HG03378 (cell line): ENCODE data around the gene FAAP20.
"Not testable (repeated sequence)": the region's sequence is repeated elsewhere in the genome, so short reads cannot be mapped to it uniquely, and the experiment has no call there.

ENCODE experiments used
- ATAC-seq: cut with Tn5 transposase; IDR thresholded peaks from one replicate; pipeline ENCODE4 v1.9.1; 2021; ENCODE audit warnings: mild to moderate bottlenecking, moderate library complexity; ENCODE audit not compliant: unreplicated experiment

The FAAP20 gene

DNA sequence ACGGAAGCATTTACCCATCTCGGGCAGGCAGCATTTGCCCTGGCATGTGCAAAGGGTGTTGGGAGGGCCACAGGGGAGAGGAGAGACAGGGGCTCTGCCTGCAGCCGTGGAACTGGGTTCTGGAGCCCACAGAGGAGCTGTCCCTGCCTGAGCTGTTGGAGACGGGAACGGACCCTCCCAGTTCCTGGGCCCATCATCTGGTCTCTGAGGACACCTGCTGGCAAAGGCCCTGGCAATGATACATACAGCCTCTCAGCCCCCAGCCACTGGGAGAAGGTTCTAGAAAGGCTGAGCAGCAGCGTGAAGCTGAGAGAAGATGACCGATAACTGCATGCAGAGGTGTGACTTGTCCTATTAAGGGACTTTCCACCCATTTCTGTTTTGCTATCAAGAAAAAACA lies 31.4 kb downstream of the FAAP20 start:
- ATAC-seq: no peak

DNA sequence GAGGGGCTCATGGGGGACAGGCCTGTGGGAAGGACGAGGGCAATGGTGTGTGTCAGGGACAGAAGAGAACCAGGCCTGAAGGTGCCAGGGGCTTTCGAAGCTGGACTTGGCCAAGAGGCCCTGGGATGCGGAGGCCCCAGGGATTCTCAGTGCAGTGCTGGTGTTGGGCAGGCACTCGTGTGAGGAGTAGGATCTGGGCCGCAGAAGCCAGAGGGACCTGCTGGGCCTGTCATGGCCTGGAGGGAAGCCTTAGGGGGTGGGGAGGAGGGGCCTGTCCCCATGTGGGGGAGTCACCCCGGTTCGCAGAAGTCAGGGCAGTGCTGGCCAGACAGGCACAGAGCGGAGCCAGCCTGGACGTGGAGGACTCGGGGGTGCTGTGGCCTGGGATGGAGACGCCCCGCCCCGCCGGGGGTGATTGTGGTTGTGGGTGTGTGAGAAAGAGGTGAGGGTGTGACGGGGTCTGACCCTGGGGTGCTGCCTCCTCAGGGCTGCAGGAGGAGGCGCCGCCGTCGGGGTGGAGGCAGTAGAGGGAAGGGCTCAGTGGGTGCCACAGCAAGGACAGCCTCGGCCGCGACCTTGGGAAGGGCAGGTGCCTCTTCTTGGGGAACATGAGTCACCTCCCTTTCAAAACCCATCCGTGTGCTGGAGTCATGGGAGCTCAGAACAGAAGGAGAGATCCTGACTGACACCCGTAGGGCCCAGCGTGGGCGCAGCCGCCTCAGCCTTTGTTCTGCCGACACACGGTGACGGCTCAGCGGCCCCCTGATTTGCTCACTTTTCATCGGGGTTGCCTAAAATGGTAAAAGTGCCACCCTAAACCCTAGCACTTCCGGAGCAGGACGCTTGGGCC lies 33.9 kb downstream of the FAAP20 start:
- ATAC-seq: no peak

DNA sequence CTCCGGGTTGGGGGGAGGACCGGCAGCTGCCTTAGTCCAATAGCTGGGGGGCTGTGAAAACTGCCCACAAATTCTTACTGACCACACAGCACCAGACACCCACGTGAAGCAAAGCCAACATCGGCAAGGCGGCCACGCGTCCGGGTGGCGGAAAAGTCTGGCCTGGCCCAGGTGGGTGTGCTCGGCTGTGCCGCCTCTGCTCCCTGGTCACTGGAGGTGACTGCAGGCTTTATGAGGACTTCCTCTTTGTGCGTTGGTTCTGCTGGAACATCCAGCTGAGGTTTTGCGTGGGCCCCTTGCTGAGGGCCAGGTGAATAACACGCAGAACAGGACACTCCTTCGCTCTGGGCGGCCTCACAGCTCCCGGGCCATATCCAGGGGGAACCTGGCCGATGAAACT lies 35.4 kb downstream of the FAAP20 start:
- no peak for ATAC-seq

DNA sequence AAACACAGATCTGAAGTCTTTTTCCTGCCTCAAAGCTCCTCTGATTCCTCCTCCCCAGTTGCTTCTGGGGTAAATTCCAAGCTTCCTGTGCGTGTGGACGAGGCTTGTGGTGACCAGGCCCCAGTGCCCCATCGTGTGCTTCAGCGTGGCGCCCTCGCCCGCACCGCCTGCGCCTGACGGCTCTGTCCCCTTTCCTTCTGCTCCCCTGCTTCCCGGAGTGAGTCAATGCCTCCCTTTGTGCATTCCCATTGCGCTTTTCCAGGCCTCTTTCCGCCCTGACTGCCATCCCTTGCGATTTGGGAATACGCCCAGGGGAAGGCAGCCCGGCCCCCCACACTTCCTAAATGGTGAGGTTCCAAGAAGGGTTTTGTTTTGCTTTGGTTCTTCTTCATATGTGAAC lies 36.3 kb downstream of the FAAP20 start:
- ATAC-seq: no peak

DNA sequence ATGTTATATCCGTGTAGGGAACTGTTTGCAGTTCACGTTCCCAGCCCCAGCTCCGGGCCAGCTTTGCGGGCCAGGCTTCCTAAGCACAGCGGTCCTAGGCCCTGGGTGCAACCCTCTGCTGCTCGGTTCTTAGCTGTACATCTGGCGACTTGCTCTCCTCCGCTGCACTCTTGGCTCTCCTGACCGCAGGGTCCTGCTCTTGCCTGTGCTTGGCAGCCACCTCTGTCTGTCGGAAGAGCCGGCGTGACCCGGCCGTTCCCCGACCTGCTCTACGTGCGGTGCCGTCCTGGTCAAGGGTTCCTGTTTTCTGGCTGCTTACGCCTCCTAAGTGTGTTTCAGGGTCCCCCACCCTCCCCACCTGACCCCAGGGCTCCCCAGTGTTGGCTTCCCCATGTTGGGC lies 36.7 kb downstream of the FAAP20 start:
- ATAC-seq: no peak

DNA sequence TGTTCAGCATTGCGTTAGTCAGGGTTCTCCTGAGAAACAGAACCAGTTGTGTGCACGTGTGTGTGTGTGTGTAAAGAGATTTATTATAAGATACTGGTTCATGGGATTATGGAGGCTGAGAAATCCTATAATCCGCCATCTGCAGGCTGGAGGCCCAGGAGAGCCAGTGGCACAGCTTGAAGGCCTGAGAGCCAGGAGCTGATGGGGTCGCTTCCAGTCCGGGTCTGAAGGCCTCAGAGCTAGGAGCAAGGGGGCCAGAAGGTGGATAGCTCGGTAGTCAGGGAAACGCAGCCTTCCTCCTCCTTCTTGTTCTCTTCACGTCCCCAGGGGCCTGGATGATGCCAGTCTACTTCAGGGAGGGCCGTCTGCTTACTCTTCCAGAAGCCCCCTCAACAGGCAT lies 37.7 kb downstream of the FAAP20 start:
- no peak for ATAC-seq

DNA sequence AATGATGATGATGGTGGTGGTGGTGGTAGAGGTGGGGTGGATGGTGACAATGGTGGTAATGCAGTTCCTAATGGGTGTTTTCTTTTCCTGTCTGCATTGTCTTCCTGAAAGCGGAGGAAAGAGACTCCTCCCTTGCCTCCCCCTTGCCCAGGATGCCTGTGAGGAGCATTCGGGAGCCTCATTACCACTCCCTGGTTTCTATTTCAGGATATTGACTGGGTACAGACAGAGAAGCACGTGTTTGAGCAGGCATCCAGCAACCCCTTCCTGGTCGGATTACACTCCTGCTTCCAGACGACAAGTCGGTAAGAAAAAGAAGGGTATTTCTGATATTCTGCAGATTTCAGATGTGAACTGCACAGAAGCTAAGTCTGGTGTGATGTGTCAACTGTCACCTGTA lies 38.8 kb downstream of the FAAP20 start:
- no peak for ATAC-seq

DNA sequence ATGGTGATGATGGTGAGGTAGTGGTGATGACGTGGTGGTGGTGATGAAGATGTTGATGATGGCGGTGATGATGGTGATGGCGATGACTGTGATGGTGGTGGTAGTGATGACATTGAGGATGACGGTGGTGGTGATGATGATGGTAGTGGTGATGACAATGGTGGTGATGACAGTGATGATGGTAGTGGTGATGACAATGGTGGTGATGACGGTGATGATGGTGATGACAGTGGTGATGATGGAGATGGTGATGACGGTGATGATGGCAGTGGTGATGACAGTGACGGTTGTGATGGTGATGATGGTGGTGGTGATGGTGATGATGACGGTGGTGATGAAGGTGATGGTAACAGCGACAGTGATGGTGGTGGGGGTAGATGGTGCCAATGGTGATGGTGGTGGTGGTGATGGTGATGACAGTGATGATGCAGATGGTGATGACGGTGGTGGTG lies 39.4 kb downstream of the FAAP20 start:
- no peak for ATAC-seq

DNA sequence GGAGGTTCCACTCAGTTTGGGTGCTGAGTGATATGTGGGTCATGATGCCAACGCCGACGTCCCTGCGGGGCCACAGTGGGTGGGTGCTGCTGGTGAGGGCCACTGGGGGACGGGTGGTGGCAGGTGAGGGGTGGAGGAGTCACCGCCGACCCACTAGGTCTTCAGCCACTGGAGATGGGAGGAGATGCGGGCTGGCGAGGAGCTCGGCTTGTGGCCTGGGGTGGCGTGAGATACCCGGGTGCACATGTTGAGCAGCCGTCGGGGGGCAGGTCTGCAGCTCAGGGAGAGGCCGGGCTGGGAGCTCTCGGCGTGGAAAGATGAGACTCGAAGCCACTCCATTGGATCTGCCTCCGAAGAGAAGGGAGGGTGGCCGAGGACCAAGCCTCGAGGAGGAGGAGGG lies 40.5 kb downstream of the FAAP20 start:
- no peak for ATAC-seq

DNA sequence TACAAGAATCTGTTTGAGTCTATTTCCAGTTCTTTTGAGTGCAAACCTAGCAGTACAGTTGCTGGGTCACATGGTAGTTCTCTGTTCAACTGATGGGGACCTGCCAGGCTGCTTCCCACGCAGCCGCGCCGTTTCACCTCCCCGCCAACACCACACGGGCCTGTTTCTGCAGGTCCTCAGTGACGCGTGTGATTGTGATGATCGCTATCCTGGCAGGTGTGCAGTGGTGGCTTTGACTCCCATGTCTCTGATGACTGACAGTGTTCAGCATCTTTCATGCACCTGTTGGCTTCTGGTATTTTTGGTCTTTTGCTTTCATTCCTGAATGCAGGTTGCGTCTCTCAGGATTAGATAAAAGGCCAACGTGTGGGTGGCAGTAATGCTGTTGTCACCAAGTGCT lies 41.6 kb downstream of the FAAP20 start:
- ATAC-seq: no peak

DNA sequence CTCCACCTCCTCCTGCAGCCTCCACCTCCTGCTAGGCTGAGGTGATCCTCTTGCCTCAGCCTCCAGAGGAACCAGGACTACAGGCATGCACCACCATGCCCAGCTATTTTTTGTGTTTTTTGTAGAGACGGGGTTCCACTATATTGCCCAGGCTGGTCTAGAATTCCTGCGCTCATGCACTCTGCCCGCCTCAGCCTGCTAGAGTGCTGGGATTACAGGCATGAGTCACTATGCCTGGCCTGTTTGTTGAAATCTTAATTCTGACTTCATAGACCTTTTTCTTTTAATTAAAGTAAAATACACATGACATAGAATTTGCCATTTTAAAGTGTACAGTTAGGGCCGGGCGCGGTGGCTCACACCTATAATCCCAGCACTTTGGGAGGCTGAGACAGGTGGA lies 42.7 kb downstream of the FAAP20 start:
- no peak for ATAC-seq

DNA sequence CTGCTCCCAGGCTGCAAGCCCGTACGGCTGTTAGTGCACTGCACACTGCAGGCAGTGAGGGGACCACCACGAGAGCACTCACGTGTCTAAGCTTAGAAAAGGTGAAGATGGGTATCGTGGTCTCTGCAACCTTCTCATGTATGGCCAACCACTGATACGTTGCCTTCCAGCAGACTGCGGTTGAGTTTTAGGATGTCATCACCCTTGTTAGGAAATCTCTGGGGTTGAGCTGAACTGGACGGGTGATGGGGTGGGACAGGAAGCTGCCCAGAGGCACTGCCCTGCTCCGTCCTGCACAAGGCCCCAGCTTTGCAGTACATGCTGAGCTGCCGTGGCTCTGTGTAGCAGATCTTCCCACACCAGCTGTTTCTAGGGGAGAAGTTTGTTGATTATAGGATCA lies 43.3 kb downstream of the FAAP20 start:
- no peak for ATAC-seq

DNA sequence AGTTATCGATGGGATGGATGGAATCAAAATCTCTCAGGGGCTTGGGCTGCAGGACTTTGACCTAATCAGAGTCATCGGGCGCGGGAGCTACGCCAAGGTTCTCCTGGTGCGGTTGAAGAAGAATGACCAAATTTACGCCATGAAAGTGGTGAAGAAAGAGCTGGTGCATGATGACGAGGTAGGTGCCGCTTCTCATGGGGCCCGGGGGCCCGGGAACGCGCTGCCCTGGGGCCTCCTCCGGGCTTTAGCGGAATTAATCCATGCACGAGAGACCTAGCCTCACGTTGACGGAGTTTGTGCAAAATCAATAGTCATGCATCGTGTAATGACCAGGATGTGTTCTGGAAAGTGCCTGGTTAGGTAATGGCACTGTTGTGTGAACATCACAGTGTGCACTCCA lies 43.8 kb downstream of the FAAP20 start:
- ATAC-seq: no peak

DNA sequence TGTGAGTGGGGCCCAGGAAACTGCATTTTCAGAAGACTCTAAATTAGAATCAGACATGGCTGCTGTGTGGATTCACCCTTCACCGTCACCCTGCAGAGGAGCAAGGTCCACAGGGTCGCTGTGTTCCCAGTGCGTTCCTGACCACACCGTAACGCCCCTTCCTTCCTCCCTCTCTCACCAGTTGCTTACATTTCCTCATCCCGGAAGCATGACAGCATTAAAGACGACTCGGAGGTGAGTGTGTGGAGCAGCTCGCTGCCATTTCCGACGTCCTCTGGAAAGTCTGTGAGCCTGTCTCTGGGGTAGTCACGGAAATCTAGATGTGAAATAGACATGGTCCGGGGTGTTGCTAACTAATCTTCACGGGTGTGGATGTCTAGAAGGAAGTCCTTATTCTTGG lies 45.9 kb downstream of the FAAP20 start:
- ATAC-seq: no peak

DNA sequence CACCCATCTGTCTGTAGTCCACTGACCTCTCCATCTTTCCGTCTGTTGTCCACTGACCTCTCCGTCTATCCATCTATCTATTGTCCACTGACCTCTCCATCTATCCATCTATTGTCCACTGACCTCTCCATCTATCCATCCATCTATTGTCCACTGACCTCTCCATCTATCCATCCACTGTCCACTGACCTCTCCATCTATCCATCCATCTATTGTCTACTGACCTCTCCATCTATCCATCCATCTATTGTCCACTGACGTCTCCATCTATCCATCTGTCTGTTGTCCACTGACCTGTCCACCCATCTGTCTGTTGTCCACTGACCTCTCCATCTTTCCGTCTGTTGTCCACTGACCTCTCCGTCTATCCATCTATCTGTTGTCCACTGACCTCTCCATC lies 46.7 kb downstream of the FAAP20 start:
- ATAC-seq: not testable (repeated sequence)

DNA sequence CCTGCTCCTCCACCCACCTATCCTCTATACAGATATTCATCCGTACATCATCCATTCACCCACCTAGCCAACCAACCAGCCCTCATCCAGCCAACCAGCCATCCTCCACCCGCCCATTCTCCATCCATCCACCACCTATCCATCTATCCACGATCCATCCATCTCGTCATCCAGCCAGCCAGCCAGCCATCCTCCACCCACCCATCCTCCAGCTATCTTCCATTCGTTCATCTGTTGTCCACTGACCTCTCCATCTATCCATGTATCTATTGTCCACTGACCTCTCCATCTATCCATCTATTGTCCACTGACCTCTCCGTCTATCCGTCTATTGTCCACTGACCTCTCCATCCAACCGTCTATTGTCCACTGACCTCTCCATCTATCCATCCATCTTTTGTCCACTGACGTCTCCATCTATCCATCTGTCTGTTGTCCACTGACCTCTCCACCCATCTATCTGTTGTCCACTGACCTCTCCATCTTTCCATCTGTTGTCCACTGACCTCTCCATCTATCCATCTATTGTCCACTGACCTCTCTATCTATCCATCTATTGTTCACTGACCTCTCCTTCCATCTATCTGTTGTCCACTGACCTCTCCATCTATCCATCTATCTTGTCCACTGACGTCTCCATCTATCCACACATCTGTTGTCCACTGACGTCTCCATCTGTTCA lies 47.6 kb downstream of the FAAP20 start:
- no peak for ATAC-seq

DNA sequence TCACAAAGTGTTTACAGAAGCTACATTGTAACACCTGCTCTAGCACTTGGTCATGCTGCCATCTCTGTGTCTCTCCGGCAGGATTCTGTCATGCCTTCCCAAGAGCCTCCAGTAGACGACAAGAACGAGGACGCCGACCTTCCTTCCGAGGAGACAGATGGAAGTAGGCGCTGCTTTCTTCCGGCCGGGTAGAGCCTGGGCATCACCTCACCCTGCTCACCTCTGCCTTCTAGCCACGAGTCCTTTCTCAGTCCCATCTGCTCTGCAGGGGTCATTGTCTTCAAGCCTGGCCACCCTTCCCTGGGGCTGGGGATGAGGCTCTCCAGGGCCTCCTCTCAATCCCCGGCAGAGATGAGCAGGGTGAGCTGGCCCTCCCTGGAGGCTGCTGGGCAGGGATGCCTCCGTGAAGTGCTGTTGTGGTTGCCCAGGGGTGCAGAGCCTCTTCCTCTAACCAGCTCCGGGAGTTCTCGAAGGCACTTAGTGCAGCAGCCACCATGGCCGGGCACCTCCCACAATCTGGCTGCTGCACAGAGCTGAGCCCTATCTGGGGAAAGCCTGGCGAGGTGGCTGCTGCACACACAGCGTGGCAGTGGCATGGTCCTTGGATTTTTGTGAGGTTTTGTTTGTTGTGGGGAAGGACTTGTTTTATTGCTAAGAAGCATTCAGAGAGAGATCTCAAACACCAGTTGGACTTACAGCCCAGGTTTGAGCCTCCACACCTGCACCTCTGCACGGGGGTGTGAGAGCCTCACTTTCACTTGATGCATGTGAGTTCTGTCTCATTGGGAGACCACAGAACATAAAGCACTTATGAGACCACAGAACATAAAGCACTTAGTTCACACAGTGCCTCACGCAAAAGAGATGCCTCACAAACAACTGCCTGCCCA lies 48.4 kb downstream of the FAAP20 start:
- no peak for ATAC-seq

DNA sequence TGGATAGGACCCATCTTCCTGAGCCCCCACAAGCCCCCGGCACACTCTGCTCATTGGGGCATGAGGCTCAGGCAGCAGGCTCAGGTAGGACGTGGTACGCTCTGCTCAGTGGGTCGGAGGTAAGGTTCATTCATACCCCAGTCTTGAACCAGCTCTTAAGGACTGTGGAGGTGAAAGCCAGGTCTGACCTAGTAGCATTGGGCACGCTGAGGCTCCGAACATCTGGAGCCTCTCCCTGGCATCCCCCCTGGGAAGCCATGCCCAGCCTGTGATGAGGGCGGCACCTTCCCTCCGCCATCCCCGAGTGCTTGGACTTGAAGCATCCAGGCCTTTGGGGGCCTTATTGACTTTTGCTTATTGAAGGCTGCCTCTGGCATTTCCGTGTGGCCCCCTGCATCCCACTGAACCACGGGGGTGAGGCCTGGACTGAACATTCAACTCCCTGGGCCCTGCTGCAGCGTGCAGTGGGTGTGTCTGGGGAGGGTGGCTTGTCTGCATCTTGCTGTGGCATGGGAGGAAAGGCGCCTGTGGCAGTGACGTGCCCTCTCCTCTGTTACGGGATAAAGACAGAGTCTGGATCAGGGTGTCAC lies 50.0 kb downstream of the FAAP20 start:
- no peak for ATAC-seq

DNA sequence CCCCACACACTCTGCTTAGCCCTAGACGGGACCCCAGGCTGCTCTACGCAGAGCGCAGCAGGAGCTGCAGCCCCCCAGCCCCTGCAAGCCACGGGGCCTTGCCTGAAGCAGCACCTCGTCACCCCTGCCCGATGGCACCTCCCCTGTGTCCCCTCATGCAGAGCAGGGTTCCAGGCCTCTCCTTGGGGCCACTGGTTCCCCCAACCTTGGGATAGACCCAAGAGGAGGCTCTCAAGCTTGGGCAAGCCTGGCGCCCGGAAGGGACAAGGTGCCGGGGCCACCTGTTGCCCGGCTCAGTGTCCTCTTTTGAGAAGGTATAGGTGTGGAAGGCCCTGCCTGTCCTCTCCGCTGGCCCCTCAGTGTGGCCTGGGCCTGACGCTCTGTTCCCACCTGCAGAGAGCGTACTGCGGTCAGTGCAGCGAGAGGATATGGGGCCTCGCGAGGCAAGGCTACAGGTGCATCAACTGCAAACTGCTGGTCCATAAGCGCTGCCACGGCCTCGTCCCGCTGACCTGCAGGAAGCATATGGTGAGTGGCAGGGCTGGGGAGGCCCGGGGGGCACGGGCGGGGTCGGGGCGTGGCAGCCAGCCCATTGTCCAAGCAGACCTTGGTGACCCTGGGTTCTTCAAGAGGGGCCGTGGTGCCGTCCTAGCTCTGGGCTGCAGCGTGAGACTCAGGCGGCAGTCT lies 50.6 kb downstream of the FAAP20 start:
- no peak for ATAC-seq

DNA sequence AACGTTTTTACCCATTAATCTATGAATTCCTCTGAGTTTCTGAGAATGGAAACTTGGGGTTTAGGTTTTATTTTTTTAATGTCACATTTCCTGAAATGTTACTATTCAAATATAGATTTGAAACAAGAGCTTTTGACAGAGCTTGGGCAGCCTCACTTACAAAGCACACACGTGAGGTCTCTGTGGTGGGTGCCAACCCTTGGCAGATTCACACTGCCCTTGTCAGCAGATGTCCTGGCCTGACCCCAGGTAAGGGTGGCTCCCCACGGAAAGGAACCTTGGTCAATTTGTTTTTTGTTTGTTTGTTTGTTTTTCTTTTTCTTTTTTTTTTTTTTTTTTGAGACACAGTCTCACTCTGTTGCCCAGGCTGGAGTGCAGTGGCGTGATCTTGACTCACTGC lies 53.5 kb downstream of the FAAP20 start:
- no peak for ATAC-seq
